ENCODE measurements around the gene UBAP1L. TPM values are rescaled to one million over a fixed set of nuclear protein-coding genes. Genes with fewer than 3 reads are reported as not detected.

Gene UBAP1L
- total RNA-seq, 2 experiments from 2014 or later = 7.2 TPM

GRCh38 chr15:65056106-65056505 is 58.9 kb downstream of the UBAP1L start:
- ChIA-PET POLR2A (no interaction called here), CTCF (interaction anchor here (0.9 kb wide), 1 partner anchor 14 kb away, joined by 3 read pairs; no protein-coding TSS in a partner anchor)
- no peak for TF ChIP-seq CTCF (IDR thresholded peaks at IDR 0.05)
- Histone ChIP-seq H3K9me3 (ENCODE audit: control insufficient read depth in 1 of 2, insufficient read depth in 1 of 2, low read length in 2 of 2) (peaks cover 0 to 9% of the 10 kb centered on the region in 2 experiments), H3K36me3 (ENCODE audit: insufficient read depth, low read length) (no peaks in the 10 kb centered on the region), H3K27ac (ENCODE audit: low read depth in 1 of 2, low read length in 2 of 2) (no peak overlapping the region), H3K4me1 (ENCODE audit: insufficient read depth, low read length) (no peaks in the 10 kb centered on the region), H3K4me3 (ENCODE audit: low read length) (no peak overlapping the region), H3K27me3 (ENCODE audit: control insufficient read depth in 1 of 2, insufficient read depth in 2 of 2, low read length in 2 of 2) (peaks cover 0 to 2% of the 10 kb centered on the region in 2 experiments)
- no peak overlapping the region for H3K4me3 Mint-ChIP-seq
- H3K4me1 Mint-ChIP-seq (ENCODE audit: low read depth) = no peaks in the 10 kb centered on the region
- intact Hi-C loops (cut with DNase I, micrococcal nuclease) = no loop called here
- ATAC-seq (ENCODE audit: poor library complexity) (no peak), DNase-seq (no peak)
- no peak overlapping the region for H3K27ac Mint-ChIP-seq
- H3K9me3 Mint-ChIP-seq = no peaks in the 10 kb centered on the region
- H3K27me3 Mint-ChIP-seq = no peaks in the 10 kb centered on the region
- H3K36me3 Mint-ChIP-seq (ENCODE audit: low read depth) = no peaks in the 10 kb centered on the region

- no peak for ATAC-seq (ENCODE audit: poor library complexity)
- no peak for DNase-seq
These were observed 59.7 kb downstream of the UBAP1L start for GRCh38 chr15:65055201-65055870.

More at GRCh38 chr15:65055201-65055870, 59.7 kb downstream of the UBAP1L start:
- intact Hi-C loops (cut with DNase I, micrococcal nuclease) = loop anchor here in 1 of 2 experiments (2.0 kb wide), 2 partner anchors 243 to 329 kb away; no protein-coding TSS in a partner anchor
- H3K9me3 ChIP-seq (ENCODE audit: control insufficient read depth in 1 of 2, insufficient read depth in 1 of 2, low read length in 2 of 2) = peaks cover 0 to 5% of the 10 kb centered on the region in 2 experiments
- H3K27ac Mint-ChIP-seq = no peak overlapping the region
- ChIA-PET CTCF (no interaction called here), POLR2A (interaction anchor here (0.5 to 0.6 kb wide), 2 partner anchors 72 to 251 kb away, joined by 3 read pairs; no protein-coding TSS in a partner anchor)
- H3K27ac ChIP-seq (ENCODE audit: low read depth in 1 of 2, low read length in 2 of 2) = no peak overlapping the region
- H3K36me3 Mint-ChIP-seq (ENCODE audit: low read depth) = no peaks in the 10 kb centered on the region
- H3K4me1 ChIP-seq (ENCODE audit: insufficient read depth, low read length) = no peaks in the 10 kb centered on the region
- H3K36me3 ChIP-seq (ENCODE audit: insufficient read depth, low read length) = no peaks in the 10 kb centered on the region
- no peaks in the 10 kb centered on the region for H3K27me3 Mint-ChIP-seq
- no peak overlapping the region for H3K4me3 ChIP-seq (ENCODE audit: low read length)
- no peak overlapping the region for H3K4me3 Mint-ChIP-seq
- no peaks in the 10 kb centered on the region for H3K9me3 Mint-ChIP-seq
- TF ChIP-seq CTCF (IDR thresholded peaks at IDR 0.05) = no peak
- peaks cover 0 to 2% of the 10 kb centered on the region in 2 experiments for H3K27me3 ChIP-seq (ENCODE audit: control insufficient read depth in 1 of 2, insufficient read depth in 2 of 2, low read length in 2 of 2)
- peaks cover 2% of the 10 kb centered on the region for H3K4me1 Mint-ChIP-seq (ENCODE audit: low read depth)
